HG03565 (cell line): Measurements from ENCODE around the gene ARCN1.

Source experiments
- ATAC-seq: cut with Tn5 transposase; IDR thresholded peaks from one replicate; pipeline ENCODE4 v1.9.1; 2021; ENCODE audit warnings: mild to moderate bottlenecking, moderate library complexity; ENCODE audit not compliant: unreplicated experiment

ARCN1 gene

GRCh38 chr11:118572061-118572980, at the start of gene ARCN1:
Gene ARCN1 (plus strand): TSS chr11:118572409. CDS start chr11:118572548, 139 bp downstream.
- no peak for ATAC-seq

GRCh38 chr11:118522571-118523072, 49.6 kb upstream of the ARCN1 start:
- ATAC-seq, result no peak

GRCh38 chr11:118524356-118524755, 47.9 kb upstream of the ARCN1 start:
- no peak for ATAC-seq

GRCh38 chr11:118524757-118525470, 47.3 kb upstream of the ARCN1 start:
- no peak for ATAC-seq

- ATAC-seq, result no peak
These were observed 45.5 kb upstream of the ARCN1 start for GRCh38 chr11:118526688-118527087.

- ATAC-seq, result no peak
These were observed 45.1 kb upstream of the ARCN1 start, which contains the start of gene TTC36 for GRCh38 chr11:118527109-118527508. Gene TTC36 (plus strand): TSS chr11:118527474. CDS start chr11:118527495, 21 bp downstream.

GRCh38 chr11:118528511-118528910, 43.7 kb upstream of the ARCN1 start:
- no peak for ATAC-seq

- ATAC-seq, result no peak
These were observed 42.5 kb upstream of the ARCN1 start for GRCh38 chr11:118529584-118530175.

- ATAC-seq, result no peak
These were observed 42.0 kb upstream of the ARCN1 start for GRCh38 chr11:118530180-118530682.

- peak; percentile 62 for ATAC-seq
These were observed 41.3 kb upstream of the ARCN1 start, which contains the start of gene TMEM25 for GRCh38 chr11:118530683-118531596. Gene TMEM25 (plus strand): TSS chr11:118531192. CDS start chr11:118531802, 610 bp downstream.

- ATAC-seq, result no peak
These were observed 40.6 kb upstream of the ARCN1 start for GRCh38 chr11:118531597-118532084.

- no peak for ATAC-seq
These were observed 40.1 kb upstream of the ARCN1 start for GRCh38 chr11:118532091-118532490.

GRCh38 chr11:118532852-118533768, 39.1 kb upstream of the ARCN1 start:
- ATAC-seq, result no peak

GRCh38 chr11:118533769-118534729, 38.2 kb upstream of the ARCN1 start:
- ATAC-seq, result no peak

GRCh38 chr11:118535261-118535660, 36.9 kb upstream of the ARCN1 start:
- ATAC-seq, result no peak

- no peak for ATAC-seq
These were observed 35.5 kb upstream of the ARCN1 start for GRCh38 chr11:118536726-118537125.

- ATAC-seq, result no peak
These were observed 34.7 kb upstream of the ARCN1 start for GRCh38 chr11:118537409-118537980.
